GM18870 (cell line): Measurements from ENCODE around the gene TBC1D3B.
"Not testable (repeated sequence)": the region's sequence is repeated elsewhere in the genome, so short reads cannot be mapped to it uniquely, and the experiment has no call there.

ENCODE experiments used
- ATAC-seq: cut with Tn5 transposase; IDR thresholded peaks from one replicate; pipeline ENCODE4 v1.9.1; 2021; ENCODE audit warnings: moderate library complexity; ENCODE audit not compliant: unreplicated experiment

TBC1D3B gene

GRCh38 chr17:36131931-36132330 is 44.5 kb downstream of the TBC1D3B start:
- no peak for ATAC-seq

- no peak for ATAC-seq
Measured at GRCh38 chr17:36131421-36131820, 45.0 kb downstream of the TBC1D3B start.

- no peak for ATAC-seq
Measured at GRCh38 chr17:36130346-36130745, 46.1 kb downstream of the TBC1D3B start.

GRCh38 chr17:36129616-36130015 is 46.8 kb downstream of the TBC1D3B start:
- ATAC-seq, result no peak

GRCh38 chr17:36128411-36128978 is 47.9 kb downstream of the TBC1D3B start:
- ATAC-seq, result no peak

- no peak for ATAC-seq
Measured at GRCh38 chr17:36127911-36128310, 48.5 kb downstream of the TBC1D3B start.

GRCh38 chr17:36127199-36127893 is 49.1 kb downstream of the TBC1D3B start:
- no peak for ATAC-seq

GRCh38 chr17:36124879-36125824 is 51.3 kb downstream of the TBC1D3B start:
- no peak for ATAC-seq

GRCh38 chr17:36123431-36123830 is 53.0 kb downstream of the TBC1D3B start:
- ATAC-seq, result no peak

- not testable (repeated sequence) for ATAC-seq
Measured at GRCh38 chr17:36121099-36121498, 55.3 kb downstream of the TBC1D3B start.

- no peak for ATAC-seq
Measured at GRCh38 chr17:36120221-36120620, 56.2 kb downstream of the TBC1D3B start.

- ATAC-seq, result no peak
Measured at GRCh38 chr17:36118477-36119353, 57.7 kb downstream of the TBC1D3B start.

GRCh38 chr17:36117505-36118382 is 58.7 kb downstream of the TBC1D3B start:
- ATAC-seq, result no peak
